HL-60 (cell line): Measurements from ENCODE around the gene PIWIL1.

Experiments
- POLR2AphosphoS5 ChIP-seq: IDR thresholded peaks from 2 replicates; pipeline ENCODE4 v1.6.1; 2012; ENCODE audit warnings: low read depth
- TF ChIP-seq, protein P1 (sequence below): IDR thresholded peaks from one replicate; pipeline ENCODE4 v1.5.1; 2011; ENCODE audit warnings: low read length, control low read depth, inconsistent platforms; ENCODE audit not compliant: insufficient read depth

GRCh38 chr12:130353081-130353480 lies 15.4 kb downstream of the PIWIL1 start:
- TF ChIP-seq, protein P1, sequence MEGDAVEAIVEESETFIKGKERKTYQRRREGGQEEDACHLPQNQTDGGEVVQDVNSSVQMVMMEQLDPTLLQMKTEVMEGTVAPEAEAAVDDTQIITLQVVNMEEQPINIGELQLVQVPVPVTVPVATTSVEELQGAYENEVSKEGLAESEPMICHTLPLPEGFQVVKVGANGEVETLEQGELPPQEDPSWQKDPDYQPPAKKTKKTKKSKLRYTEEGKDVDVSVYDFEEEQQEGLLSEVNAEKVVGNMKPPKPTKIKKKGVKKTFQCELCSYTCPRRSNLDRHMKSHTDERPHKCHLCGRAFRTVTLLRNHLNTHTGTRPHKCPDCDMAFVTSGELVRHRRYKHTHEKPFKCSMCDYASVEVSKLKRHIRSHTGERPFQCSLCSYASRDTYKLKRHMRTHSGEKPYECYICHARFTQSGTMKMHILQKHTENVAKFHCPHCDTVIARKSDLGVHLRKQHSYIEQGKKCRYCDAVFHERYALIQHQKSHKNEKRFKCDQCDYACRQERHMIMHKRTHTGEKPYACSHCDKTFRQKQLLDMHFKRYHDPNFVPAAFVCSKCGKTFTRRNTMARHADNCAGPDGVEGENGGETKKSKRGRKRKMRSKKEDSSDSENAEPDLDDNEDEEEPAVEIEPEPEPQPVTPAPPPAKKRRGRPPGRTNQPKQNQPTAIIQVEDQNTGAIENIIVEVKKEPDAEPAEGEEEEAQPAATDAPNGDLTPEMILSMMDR = no peak
- TF ChIP-seq POLR2AphosphoS5 = no peak
